Endothelial cell of umbilical vein (primary cell): ENCODE results near the gene ECPAS. TPM values are rescaled to one million over a fixed set of nuclear protein-coding genes. Genes with fewer than 3 reads are reported as not detected.

ENCODE experiments used
- BruUV-seq: library from RNA; stranded (reverse); fragments of 400-500 nt; replicated peaks from 2 replicates; lab custom pipeline; 2021; lab: Mats Ljungman, UMichigan
- CTCF ChIA-PET: fragments of 300-600, 350-600 bp; sonication (Branson Sonifier 250); formaldehyde crosslinking; loops from one replicate; lab custom pipeline; 2021; ENCODE audit warnings: antibody characterized with exemption, inconsistent platforms; lab: Charles Lee
- POLR2A ChIA-PET: fragments of 300-600, 350-600 bp; sonication (Branson Sonifier 250); formaldehyde crosslinking; loops from one replicate; lab custom pipeline; 2021; ENCODE audit warnings: antibody characterized with exemption, inconsistent platforms; lab: Charles Lee
- DNase-seq: peaks from one replicate; pipeline ENCODE4 v3.0.0-alpha.2; 2011; ENCODE audit warnings: low read depth, low spot score
- FAIRE-seq: peaks from 2 replicates; lab custom pipeline; 2011; peaks lifted over from hg19 to GRCh38; lab: Jason Lieb, UNC
- H2AFZ ChIP-seq: 2 replicates; pipeline ENCODE4 v1.6.0; 2012; ENCODE audit warnings: low read depth, low read length, control low read depth, inconsistent platforms
- H3K27ac ChIP-seq: 2 replicates; pipeline ENCODE4 v1.5.1; 2011; ENCODE audit warnings: low read depth, mild to moderate bottlenecking, control low read depth, low read length, moderate library complexity; ENCODE audit not compliant: insufficient read depth
- H3K27me3 ChIP-seq, 2 experiments: 2 replicates each; pipeline versions ENCODE4 v1.6.0 to v1.6.1; 2011; ENCODE audit warnings: low read length in 2 of 2, mixed read lengths in 1 of 2; ENCODE audit not compliant: control insufficient read depth in 2 of 2, insufficient read depth in 2 of 2
- H3K36me3 ChIP-seq, 2 experiments: 2 replicates in 1 of 2; 3 replicates in 1 of 2; pipeline ENCODE4 v1.5.1; 2011; ENCODE audit warnings: low read length in 2 of 2, mild to moderate bottlenecking in 1 of 2, moderate library complexity in 1 of 2; ENCODE audit not compliant: control insufficient read depth in 2 of 2, insufficient read depth in 2 of 2; ENCODE audit errors: extremely low read depth in 1 of 2
- H3K4me1 ChIP-seq: 3 replicates; pipeline ENCODE4 v1.5.1; 2011; ENCODE audit warnings: mild to moderate bottlenecking, low read length; ENCODE audit not compliant: control insufficient read depth, insufficient read depth; ENCODE audit errors: extremely low read depth
- H3K4me2 ChIP-seq: 2 replicates; pipeline ENCODE4 v1.6.1; 2011; ENCODE audit warnings: low read length, control low read depth, mixed read lengths; ENCODE audit not compliant: insufficient read depth
- H3K4me3 ChIP-seq, 3 experiments: fragments of 200-600 bp in 1 of 3; sonication (generic), shearing (Covaris generic) in 1 of 3; replicated peaks in 1 of 3; 2 replicates each; pipeline ENCODE4 v1.5.1; 2011 to 2016; ENCODE audit warnings: control low read depth in 3 of 3, low read length in 3 of 3, mild to moderate bottlenecking in 2 of 3, inconsistent platforms in 1 of 3, low read depth in 1 of 3, moderate library complexity in 1 of 3; ENCODE audit not compliant: insufficient read depth in 1 of 3
- H3K79me2 ChIP-seq: 2 replicates; pipeline ENCODE4 v1.6.0; 2012; ENCODE audit warnings: low read length, inconsistent platforms; ENCODE audit not compliant: control insufficient read depth, insufficient read depth
- H3K9ac ChIP-seq: replicated peaks from 2 replicates; pipeline ENCODE3; 2011; ENCODE audit warnings: low read length, control low read depth; ENCODE audit not compliant: insufficient read depth; ENCODE audit errors: extremely low read depth
- H3K9me1 ChIP-seq: replicated peaks from 3 replicates; pipeline ENCODE4 v1.6.0; 2011; ENCODE audit warnings: mild to moderate bottlenecking, low read length; ENCODE audit not compliant: control insufficient read depth, insufficient read depth; ENCODE audit errors: extremely low read depth
- H3K9me3 ChIP-seq: replicated peaks from 2 replicates; pipeline ENCODE4 v1.5.1; 2012; ENCODE audit warnings: low read length, inconsistent platforms; ENCODE audit not compliant: control insufficient read depth, insufficient read depth
- H4K20me1 ChIP-seq: replicated peaks from 2 replicates; pipeline ENCODE3; 2011; ENCODE audit warnings: mild to moderate bottlenecking, low read length; ENCODE audit not compliant: control insufficient read depth, insufficient read depth; ENCODE audit errors: extremely low read depth
- CTCF ChIP-seq, 2 donors: IDR thresholded peaks; 1 replicate in 1 of 2; 2 replicates in 1 of 2; pipeline ENCODE4 v1.5.1; 2011; ENCODE audit warnings: low read length in 2 of 2, mild to moderate bottlenecking in 2 of 2, moderate library complexity in 2 of 2, control low read depth in 1 of 2, inconsistent platforms in 1 of 2, low read depth in 1 of 2; ENCODE audit not compliant: insufficient read depth in 1 of 2; ENCODE audit errors: extremely low read depth in 1 of 2
- EZH2 ChIP-seq: IDR thresholded peaks from 2 replicates; pipeline ENCODE4 v1.6.1; 2012; ENCODE audit warnings: borderline replicate concordance, low read depth, mild to moderate bottlenecking, moderate library complexity, low read length, inconsistent platforms; ENCODE audit not compliant: severe bottlenecking
- FOS ChIP-seq: IDR thresholded peaks from 2 replicates; pipeline ENCODE4 v1.6.1; 2011; ENCODE audit warnings: mild to moderate bottlenecking, low read length, moderate library complexity, borderline replicate concordance; ENCODE audit not compliant: insufficient read depth
- GATA2 ChIP-seq: IDR thresholded peaks from 2 replicates; pipeline ENCODE4 v1.7.0; 2011; ENCODE audit warnings: low read depth, mild to moderate bottlenecking, moderate library complexity, mixed read lengths, low read length; ENCODE audit not compliant: insufficient read length, insufficient read depth
- JUN ChIP-seq: IDR thresholded peaks from 2 replicates; pipeline ENCODE4 v1.6.1; 2011; ENCODE audit warnings: borderline replicate concordance, low read depth; ENCODE audit not compliant: insufficient read length, insufficient read depth
- MAX ChIP-seq: IDR thresholded peaks from 2 replicates; pipeline ENCODE4 v1.6.1; 2011; ENCODE audit not compliant: insufficient read depth, insufficient read length
- MYC ChIP-seq: IDR thresholded peaks from one replicate; pipeline ENCODE4 v1.6.1; 2011; ENCODE audit warnings: mild to moderate bottlenecking, low read depth, low read length
- POLR2A ChIP-seq: IDR thresholded peaks from 2 replicates; pipeline ENCODE4 v1.6.1; 2012; ENCODE audit warnings: low read depth, mild to moderate bottlenecking, control low read depth, low read length
- POLR2AphosphoS5 ChIP-seq: IDR thresholded peaks from 2 replicates; pipeline ENCODE4 v1.6.1; 2012; ENCODE audit warnings: low read depth, mild to moderate bottlenecking, control low read depth, low read length, moderate library complexity; ENCODE audit not compliant: insufficient read depth
- dilution Hi-C: fragments of 300-500 bp; cut with MboI; formaldehyde crosslinking; loops from one replicate; pipeline ENCODE4 v1.15.0; 2019; ENCODE audit warnings: low sequenced_read_pairs; ENCODE audit not compliant: extremely low pct_ligation_motif_present
- intact Hi-C: fragments of 100-400 bp; cut with micrococcal nuclease; formaldehyde crosslinking; loops from one replicate; pipeline ENCODE4 v1.10.0; 2022
- polyA plus RNA-seq, 4 experiments: library from polyadenylated mRNA; depleted of rRNA in 3 of 4; stranded (reverse) in 3 of 4; unstranded in 1 of 4; fragments of >200 nt; gene quantifications; 2 replicates each; pipeline versions ENCODE4 v1.2.1 to v1.2.3, GENCODE V29; 2011 to 2012; ENCODE audit warnings: missing spikeins in 1 of 4
- total RNA-seq: library from RNA; stranded (reverse); gene quantifications from 2 replicates; pipeline ENCODE4 v1.2.3, GENCODE V29; 2021

ECPAS gene
- total and polyA plus RNA-seq, 2 donors (not counting 3 experiments of a cell fraction or from before 2014, with no cell fraction given) = 17.9 to 89.3 TPM

DNA sequence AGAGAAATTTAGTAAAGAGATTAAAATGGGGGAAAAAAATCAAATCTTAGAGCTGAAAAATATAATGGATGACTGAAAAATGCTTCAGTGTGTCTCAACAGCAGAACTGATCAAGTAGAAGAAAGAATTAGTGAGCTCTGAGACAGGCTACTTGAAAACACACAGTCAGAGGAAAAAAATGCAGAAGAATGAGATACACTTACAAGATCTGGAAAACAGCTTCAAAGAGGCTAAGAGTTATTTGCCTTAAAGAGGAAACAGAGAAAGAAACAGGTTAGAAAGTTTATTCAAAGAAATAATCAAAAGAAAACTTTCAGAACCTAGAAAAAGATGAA lies 83.7 kb downstream of the ECPAS start:
- peaks cover 9% of the 10 kb centered on the region for H3K79me2 ChIP-seq
- no peak overlapping the region for H3K4me2 ChIP-seq
- no peak overlapping the region for H2AFZ ChIP-seq
- H3K9ac ChIP-seq = no peak overlapping the region
- TF ChIP-seq POLR2A = no peak
- TF ChIP-seq CTCF (IDR thresholded peaks at IDR 0.05; ENCODE audit: extremely low read depth in 1 of 2, insufficient read depth in 1 of 2, low read depth in 1 of 2, low read length in 2 of 2) = no peak
- no peak for TF ChIP-seq JUN
- no peak for TF ChIP-seq POLR2AphosphoS5
- no peak for TF ChIP-seq MYC
- TF ChIP-seq EZH2 = no peak
- no peak for TF ChIP-seq MAX
- TF ChIP-seq FOS = no peak
- TF ChIP-seq GATA2 = no peak
- CTCF ChIA-PET = interaction anchor here (0.8 to 1.3 kb wide), 3 partner anchors 9 to 25 kb away, joined by 3 to 4 read pairs (median 3); no protein-coding TSS in a partner anchor
- no TSS peak for BruUV-seq
- no peak for FAIRE-seq
- no peaks in the 10 kb centered on the region for H3K9me3 ChIP-seq
- H3K36me3 ChIP-seq = peaks cover 11 to 12% of the 10 kb centered on the region in 2 experiments
- H4K20me1 ChIP-seq = no peaks in the 10 kb centered on the region
- H3K4me3 ChIP-seq = no peak overlapping the region
- dilution Hi-C loops (no loop called here), intact Hi-C loops (loop anchor here (2.0 kb wide), 1 partner anchor 762 kb away; no protein-coding TSS in a partner anchor)
- no peaks in the 10 kb centered on the region for H3K27me3 ChIP-seq
- POLR2A ChIA-PET = no interaction called here
- no peak overlapping the region for H3K27ac ChIP-seq
- H3K9me1 ChIP-seq = no peaks in the 10 kb centered on the region
- no peak for DNase-seq
- H3K4me1 ChIP-seq = no peaks in the 10 kb centered on the region
